GM12878 (cell line): Measurements from ENCODE around the gene TYK2. TPM values are rescaled to one million over a fixed set of nuclear protein-coding genes. Genes with fewer than 3 reads are reported as not detected.

Source experiments
- ATAC-seq: fragments of 200-7000 bp; cut with Tn5 transposase; 3 replicates; pipeline ENCODE4 v1.9.1; 2020; ENCODE audit warnings: mild to moderate bottlenecking, moderate library complexity
- BruUV-seq: library from RNA; stranded (reverse); fragments of 400-500 nt; replicated peaks from 2 replicates; lab custom pipeline; 2021; lab: Mats Ljungman, UMichigan
- CTCF ChIA-PET: fragments of 300-600 bp; sonication (Branson Sonifier 250); formaldehyde crosslinking; extraction: SDS; loops from one replicate; lab custom pipeline; 2021; ENCODE audit warnings: inconsistent platforms; lab: Yijun Ruan, JAX
- POLR2A ChIA-PET: fragments of 350-600 bp; formaldehyde crosslinking; extraction: SDS; loops from one replicate; lab custom pipeline; 2021; ENCODE audit warnings: inconsistent platforms; lab: Charles Lee
- RAD21 ChIA-PET: fragments of 300-600 bp; sonication (Branson Sonifier 250); formaldehyde crosslinking; loops from one replicate; lab custom pipeline; 2023; ENCODE audit warnings: antibody characterized with exemption; ENCODE audit not compliant: unreplicated experiment; lab: Charles Lee
- SMC1A ChIA-PET: fragments of 300-600 bp; sonication (Branson Sonifier 250); formaldehyde crosslinking; loops from one replicate; lab custom pipeline; 2023; ENCODE audit not compliant: unreplicated experiment, uncharacterized antibody; lab: Charles Lee
- DNase-seq: peaks from one replicate; pipeline ENCODE4 v3.0.0-alpha.2; 2011; ENCODE audit warnings: low read depth, low spot score
- FAIRE-seq: peaks from 3 replicates; lab custom pipeline; 2011; peaks lifted over from hg19 to GRCh38; lab: Jason Lieb, UNC
- H2AFZ ChIP-seq: 2 replicates; pipeline ENCODE4 v1.6.0; 2011; ENCODE audit warnings: low read depth, low read length, control low read depth; ENCODE audit not compliant: control insufficient read depth
- H3K27ac ChIP-seq: 2 replicates; pipeline ENCODE4 v1.5.1; 2011; ENCODE audit warnings: control low read depth; ENCODE audit not compliant: control insufficient read depth, insufficient read depth
- H3K27me3 ChIP-seq, 2 experiments: replicated peaks in 1 of 2; 2 replicates each; pipeline versions ENCODE4 v1.6.0 to v1.6.1; 2011; ENCODE audit warnings: low read length in 1 of 2; ENCODE audit not compliant: control insufficient read depth in 2 of 2, insufficient read depth in 2 of 2
- H3K36me3 ChIP-seq, 2 experiments: 2 replicates each; pipeline ENCODE4 v1.5.1; 2011; ENCODE audit warnings: low read length in 1 of 2; ENCODE audit not compliant: control insufficient read depth in 2 of 2, insufficient read depth in 2 of 2
- H3K4me1 ChIP-seq: 2 replicates; pipeline ENCODE4 v1.6.1; 2011; ENCODE audit warnings: mild to moderate bottlenecking, low read length, moderate library complexity, mixed read lengths; ENCODE audit not compliant: control insufficient read depth, insufficient read depth
- H3K4me2 ChIP-seq: 2 replicates; pipeline ENCODE4 v1.6.0; 2011; ENCODE audit warnings: control low read depth; ENCODE audit not compliant: control insufficient read depth, insufficient read depth
- H3K4me3 ChIP-seq: fragments of 200-600 bp; sonication (generic); 2 replicates; pipeline ENCODE4 v1.5.1; 2016
- H3K79me2 ChIP-seq: 2 replicates; pipeline ENCODE4 v1.6.0; 2011; ENCODE audit warnings: low read length; ENCODE audit not compliant: control insufficient read depth, insufficient read depth
- H3K9ac ChIP-seq: 2 replicates; pipeline ENCODE4 v1.8.0; 2011; ENCODE audit warnings: low read length, control low read depth, mixed read lengths; ENCODE audit not compliant: control insufficient read depth, insufficient read depth
- H3K9me3 ChIP-seq: replicated peaks from 3 replicates; pipeline ENCODE4 v1.5.1; 2011; ENCODE audit warnings: mild to moderate bottlenecking, low read length; ENCODE audit not compliant: control insufficient read depth, insufficient read depth
- H4K20me1 ChIP-seq: 2 replicates; pipeline ENCODE4 v1.6.0; 2011; ENCODE audit not compliant: control insufficient read depth, insufficient read depth
- E2F8 ChIP-seq: fragments of 450-650 bp; IDR thresholded peaks from 2 replicates; pipeline ENCODE4 v1.6.1; 2018; ENCODE audit warnings: mild to moderate bottlenecking, low read depth, moderate library complexity; ENCODE audit not compliant: partially characterized antibody
- IRF3 ChIP-seq: fragments of 450-650 bp; IDR thresholded peaks from 2 replicates; pipeline ENCODE4 v1.6.1; 2014; ENCODE audit warnings: mild to moderate bottlenecking
- KAT2A ChIP-seq: conservative IDR thresholded peaks from 2 replicates; pipeline ENCODE4 v1.6.1; 2011; ENCODE audit warnings: low read depth, low read length; ENCODE audit not compliant: control insufficient read depth
- MTA3 ChIP-seq: IDR thresholded peaks from 2 replicates; pipeline ENCODE4 v1.6.1; 2012; ENCODE audit warnings: low read length, inconsistent platforms, borderline replicate concordance
- NFYB ChIP-seq: IDR thresholded peaks from 2 replicates; pipeline ENCODE4 v1.6.1; 2011; ENCODE audit warnings: low read depth, mild to moderate bottlenecking, low read length, improper control_type of control experiment, moderate library complexity; ENCODE audit not compliant: insufficient read depth
- RAD51 ChIP-seq: fragments of 450-650 bp; IDR thresholded peaks from 2 replicates; pipeline ENCODE4 v1.6.1; 2016; ENCODE audit warnings: moderate library complexity, mild to moderate bottlenecking, inconsistent platforms
- SP1 ChIP-seq: IDR thresholded peaks from one replicate; pipeline ENCODE4 v1.6.1; 2011; ENCODE audit warnings: low read depth, low read length
- SUPT20H ChIP-seq: IDR thresholded peaks from 2 replicates; pipeline ENCODE4 v1.6.1; 2011; ENCODE audit warnings: low read depth, mild to moderate bottlenecking, low read length, moderate library complexity, borderline replicate concordance; ENCODE audit not compliant: control insufficient read depth
- TBL1XR1 ChIP-seq: IDR thresholded peaks from 2 replicates; pipeline ENCODE4 v1.6.1; 2012; ENCODE audit warnings: low read depth, low read length, improper control_type of control experiment
- WGBS: methylation state at CpG from one replicate; pipeline ENCODE4 v1.1.6; 2016; ENCODE audit warnings: low lambda C conversion rate; ENCODE audit not compliant: insufficient replicate concordance, insufficient coverage; ENCODE audit errors: missing lambda C conversion rate; 5-methylcytosine and 5-hydroxymethylcytosine counted together
- in situ Hi-C: fragments of 300-500 bp; cut with MboI; formaldehyde crosslinking; loops from 9 replicates; pipeline ENCODE4 v1.14.3; 2018; ENCODE audit warnings: mixed read lengths
- intact Hi-C: fragments of 100-400 bp; cut with micrococcal nuclease; formaldehyde crosslinking; loops from one replicate; pipeline ENCODE4 v1.14.2; 2022; ENCODE audit not compliant: unreplicated experiment
- polyA plus RNA-seq, 11 experiments: library from polyadenylated mRNA; depleted of rRNA in 4 of 11; unstranded in 6 of 11; stranded (reverse) in 5 of 11; fragments of >200 nt; fragmentation: Nextera tagmentation in 4 of 11; fragmentation: Illumina TruSeq in 1 of 11; extraction: Ambion mirVana in 4 of 11; extraction: Trizol in 1 of 11; gene quantifications; 1 replicate in 1 of 11; 2 replicates in 10 of 11; pipeline versions ENCODE4 v1.2.1 to v1.2.3, GENCODE V29; 2011 to 2016; ENCODE audit warnings: inconsistent platforms in 2 of 11, missing spikeins in 2 of 11, low read depth in 1 of 11
- total RNA-seq, 4 experiments: library from RNA; depleted of rRNA in 3 of 4; stranded (reverse); fragments of >200 nt in 3 of 4; fragmentation: Illumina TruSeq in 1 of 4; extraction: Trizol in 1 of 4; gene quantifications; 2 replicates each; pipeline versions ENCODE4 v1.2.1 to v1.2.3, GENCODE V29; 2013 to 2021

TYK2 gene
- total and polyA plus RNA-seq, 10 of the 15 experiments (the other 5 are each of a cell fraction or from before 2014, with no cell fraction given) = 36.4 to 364 (median 179) TPM

- no peak for TF ChIP-seq E2F8
- no peak for TF ChIP-seq IRF3
These were observed 18.8 kb downstream of the TYK2 start (continued) for GRCh38 chr19:10361569-10362011.

- Histone ChIP-seq H3K9ac (no peak overlapping the region), H3K79me2 (no peaks in the 10 kb centered on the region)
- in situ Hi-C loops = no loop called here
- DNase-seq (no peak), FAIRE-seq (no peak)
- TF ChIP-seq NFYB (no peak), SUPT20H (no peak), KAT2A (no peak), TBL1XR1 (no peak), MTA3 (no peak), RAD51 (no peak), SP1 (no peak)
- TF ChIP-seq, all 136 proteins: peak for 0
- ChIA-PET POLR2A (no interaction called here), RAD21 (no interaction called here), CTCF (no interaction called here), SMC1A (no interaction called here)
- H3K27me3 ChIP-seq = no peaks in the 10 kb centered on the region
- no peak overlapping the region for H3K4me2 ChIP-seq
- H2AFZ ChIP-seq = no peak overlapping the region
- peaks cover 18 to 40% of the 10 kb centered on the region in 2 experiments; a peak in 3 of 4 replicates for H3K36me3 ChIP-seq
- WGBS = 98% methylated on average over 11 of the region's 12 CpGs
- intact Hi-C loops = no loop called here
- BruUV-seq = no TSS peak
- H4K20me1 ChIP-seq = peaks cover 2% of the 10 kb centered on the region; the same call in 1 of the 2 replicates
- H3K9me3 ChIP-seq = no peaks in the 10 kb centered on the region; the same call in 2 of the 3 replicates
- no peaks in the 10 kb centered on the region for H3K4me1 ChIP-seq
- no peak overlapping the region for H3K4me3 ChIP-seq
- H3K27ac ChIP-seq = no peak overlapping the region
- ATAC-seq = no peak
These were observed 23.9 kb downstream of the TYK2 start for GRCh38 chr19:10356431-10356830.
